Sigmoid colon (tissue), 4 donors: Measurements from ENCODE around the gene C1orf141.

Source experiments
- CTCF ChIP-seq, 4 experiments: fragments of 450-650 bp in 3 of 4; fragments of 200-600 bp in 1 of 4; IDR thresholded peaks; one replicate each; pipeline ENCODE4 v1.5.1; 2016 to 2019; ENCODE audit warnings: antibody characterized with exemption in 4 of 4, mild to moderate bottlenecking in 3 of 4, moderate library complexity in 2 of 4
- EP300 ChIP-seq, 4 donors: sonication (generic); formaldehyde crosslinking; IDR thresholded peaks; one replicate each; pipeline ENCODE4 v1.6.1; 2017; ENCODE audit warnings: antibody characterized with exemption in 4 of 4
- POLR2A ChIP-seq, 2 donors: fragments of 450-650 bp; IDR thresholded peaks; one replicate each; pipeline ENCODE4 v1.6.1; 2016; ENCODE audit warnings: antibody characterized with exemption in 2 of 2, mild to moderate bottlenecking in 2 of 2, moderate library complexity in 2 of 2
- POLR2AphosphoS5 ChIP-seq, 4 donors: sonication (generic); formaldehyde crosslinking; IDR thresholded peaks; one replicate each; pipeline ENCODE4 v1.6.1; 2017; ENCODE audit warnings: antibody characterized with exemption in 4 of 4

- TF ChIP-seq CTCF (IDR thresholded peaks at IDR 0.05) = no peak
- no peak for TF ChIP-seq POLR2A (IDR thresholded peaks at IDR 0.05)
- no peak for TF ChIP-seq POLR2AphosphoS5 (IDR thresholded peaks at IDR 0.05)
- TF ChIP-seq EP300 (IDR thresholded peaks at IDR 0.05) = no peak
Observed at GRCh38 chr1:67110352-67110751, 24.4 kb downstream of the C1orf141 start.
